Liver (tissue), 9 donors: ENCODE results near the gene CTNNA1. TPM values are rescaled to one million over a fixed set of nuclear protein-coding genes. Genes with fewer than 3 reads are reported as not detected.

Experiments used
- DNase-seq: peaks from one replicate; pipeline ENCODE4 v3.0.0-alpha.2; 2017; ENCODE audit warnings: low spot score
- H3K27ac ChIP-seq, 2 donors: one replicate each; pipeline ENCODE4 v1.7.0; 2013; ENCODE audit warnings: inconsistent platforms in 2 of 2, low read length in 2 of 2, control low read depth in 1 of 2, low read depth in 1 of 2, mild to moderate bottlenecking in 1 of 2
- H3K27me3 ChIP-seq, 4 donors: one replicate each; pipeline versions ENCODE4 v1.6.1 to v1.7.0; 2013; ENCODE audit warnings: low read length in 3 of 4, inconsistent platforms in 1 of 4, mild to moderate bottlenecking in 1 of 4, moderate library complexity in 1 of 4; ENCODE audit not compliant: control insufficient read depth in 4 of 4, insufficient read depth in 4 of 4
- H3K36me3 ChIP-seq, 4 donors: one replicate each; pipeline versions ENCODE4 v1.6.1 to v1.7.0; 2013; ENCODE audit warnings: low read length in 3 of 4, mild to moderate bottlenecking in 3 of 4, low read depth in 1 of 4, moderate library complexity in 1 of 4; ENCODE audit not compliant: control insufficient read depth in 4 of 4, insufficient read depth in 3 of 4
- H3K4me1 ChIP-seq, 4 donors: one replicate each; pipeline versions ENCODE4 v1.6.1 to v1.7.0; 2013; ENCODE audit warnings: low read length in 3 of 4, mild to moderate bottlenecking in 3 of 4, moderate library complexity in 1 of 4; ENCODE audit not compliant: control insufficient read depth in 4 of 4, insufficient read depth in 4 of 4
- H3K4me3 ChIP-seq, 3 donors: one replicate each; pipeline versions ENCODE4 v1.6.1 to v1.7.0; 2013; ENCODE audit warnings: low read length in 3 of 3, control low read depth in 1 of 3, low read depth in 1 of 3, mild to moderate bottlenecking in 1 of 3
- H3K9ac ChIP-seq, 2 donors: one replicate each; pipeline ENCODE4 v1.7.0; 2013; ENCODE audit warnings: low read length in 2 of 2, mild to moderate bottlenecking in 2 of 2, moderate library complexity in 2 of 2, control low read depth in 1 of 2, low read depth in 1 of 2
- H3K9me3 ChIP-seq, 4 donors: one replicate each; pipeline versions ENCODE4 v1.6.1 to v1.7.0; 2013; ENCODE audit warnings: low read length in 3 of 4; ENCODE audit not compliant: control insufficient read depth in 4 of 4
- EGR1 ChIP-seq, 2 donors: IDR thresholded peaks; 2 replicates each; pipeline ENCODE4 v1.6.1; 2016 to 2018; ENCODE audit warnings: antibody characterized with exemption in 2 of 2, low read depth in 2 of 2
- FOXA1 ChIP-seq: IDR thresholded peaks from 2 replicates; pipeline ENCODE4 v1.6.1; 2016; ENCODE audit warnings: antibody characterized with exemption
- FOXA2 ChIP-seq: IDR thresholded peaks from 2 replicates; pipeline ENCODE4 v1.6.1; 2016; ENCODE audit warnings: antibody characterized with exemption
- GABPA ChIP-seq, 2 donors: IDR thresholded peaks in 1 of 2; conservative IDR thresholded peaks in 1 of 2; 2 replicates each; pipeline ENCODE4 v1.6.1; 2016; ENCODE audit warnings: antibody characterized with exemption in 2 of 2, mild to moderate bottlenecking in 1 of 2, moderate library complexity in 1 of 2
- HNF4A ChIP-seq, 2 donors: conservative IDR thresholded peaks; 2 replicates each; pipeline ENCODE4 v1.6.1; 2016; ENCODE audit warnings: antibody characterized with exemption in 2 of 2, mild to moderate bottlenecking in 2 of 2
- HNF4G ChIP-seq: IDR thresholded peaks from 2 replicates; pipeline ENCODE4 v1.6.1; 2016; ENCODE audit warnings: antibody characterized with exemption
- JUND ChIP-seq, 2 donors: IDR thresholded peaks; 2 replicates each; pipeline ENCODE4 v1.6.1; 2016; ENCODE audit warnings: antibody characterized with exemption in 2 of 2
- MAX ChIP-seq: IDR thresholded peaks from 2 replicates; pipeline ENCODE4 v1.6.1; 2016; ENCODE audit warnings: antibody characterized with exemption
- NR2F2 ChIP-seq: IDR thresholded peaks from 2 replicates; pipeline ENCODE4 v1.6.1; 2016; ENCODE audit warnings: antibody characterized with exemption
- RAD21 ChIP-seq, 2 donors: IDR thresholded peaks; 2 replicates each; pipeline ENCODE4 v1.6.1; 2016; ENCODE audit warnings: antibody characterized with exemption in 2 of 2, mild to moderate bottlenecking in 2 of 2
- RXRA ChIP-seq, 2 donors: IDR thresholded peaks; 2 replicates each; pipeline ENCODE4 v1.6.1; 2017 to 2018; ENCODE audit warnings: antibody characterized with exemption in 2 of 2, mild to moderate bottlenecking in 1 of 2
- SP1 ChIP-seq: IDR thresholded peaks from 2 replicates; pipeline ENCODE4 v1.6.1; 2018; ENCODE audit warnings: antibody characterized with exemption, mild to moderate bottlenecking
- TAF1 ChIP-seq: conservative IDR thresholded peaks from 2 replicates; pipeline ENCODE4 v1.6.1; 2016; ENCODE audit warnings: antibody characterized with exemption, mild to moderate bottlenecking
- YY1 ChIP-seq: IDR thresholded peaks from 2 replicates; pipeline ENCODE4 v1.6.1; 2016; ENCODE audit warnings: antibody characterized with exemption, mild to moderate bottlenecking
- WGBS: extraction: QIAGEN DNeasy Blood & Tissue Kit; methylation state at CpG from one replicate; pipeline ENCODE4 v1.1.7; 2013; 5-methylcytosine and 5-hydroxymethylcytosine counted together
- polyA plus RNA-seq, 2 donors: library from polyadenylated mRNA; stranded (reverse) in 1 of 2; unstranded in 1 of 2; fragments of 200-250 nt in 1 of 2; fragments of >200 nt in 1 of 2; fragmentation: Nextera tagmentation in 1 of 2; extraction: Ambion mirVana in 1 of 2; gene quantifications; one replicate each; pipeline versions ENCODE4 v1.2.1 to v1.2.3, GENCODE V29; 2013 to 2015
- total RNA-seq, 2 donors: library from RNA; depleted of rRNA; stranded (reverse); fragments of >200 nt; gene quantifications; one replicate each; pipeline ENCODE4 v1.2.3, GENCODE V29; 2014
- TF ChIP-seq, protein P1 (sequence below): IDR thresholded peaks from 2 replicates; pipeline ENCODE4 v1.6.1; 2016; ENCODE audit warnings: antibody characterized with exemption, mild to moderate bottlenecking
- TF ChIP-seq, protein P2 (sequence below): fragments of 150-350 bp; IDR thresholded peaks from 2 replicates; pipeline ENCODE4 v1.5.1; 2017; ENCODE audit warnings: improper control_type of control experiment, low read depth, low read length; ENCODE audit not compliant: missing input control
- TF ChIP-seq, protein P3 (sequence below): IDR thresholded peaks from 2 replicates; pipeline ENCODE4 v1.6.1; 2016; ENCODE audit warnings: antibody characterized with exemption
- donor health status: healthy.
- donor health status: healthy.
- donor health status: healthy.
- donor health status: healthy.
- donor health status: healthy.

Gene CTNNA1
- total and polyA plus RNA-seq, 4 donors, result 39.9 to 150 (median 103) TPM

DNA sequence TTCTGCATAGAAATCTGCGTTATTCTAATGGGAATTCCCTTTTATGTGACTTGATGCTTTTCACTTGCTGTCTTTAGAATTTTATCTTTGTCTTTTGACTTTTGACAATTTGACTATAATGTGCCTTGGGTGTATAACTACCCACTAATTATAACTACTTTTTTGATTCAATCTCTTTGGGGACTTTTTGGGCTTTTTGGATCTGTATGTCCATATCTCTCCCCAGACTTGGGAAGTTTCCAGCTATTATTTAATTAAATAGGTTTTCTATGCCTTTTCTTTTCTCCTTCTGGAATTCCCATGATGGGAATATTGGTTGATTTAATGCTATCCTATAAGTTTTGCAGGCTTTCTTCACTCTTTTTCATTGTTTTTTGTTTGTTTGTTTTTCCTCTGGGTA lies 64.0 kb downstream of the CTNNA1 start:
- H3K36me3 ChIP-seq, result peaks cover 2 to 9% (median 8%) of the 10 kb centered on the region in 4 donors
- H3K27ac ChIP-seq, result no peak overlapping the region
- H3K27me3 ChIP-seq, result no peaks in the 10 kb centered on the region
- no peaks in the 10 kb centered on the region for H3K9me3 ChIP-seq
- TF ChIP-seq GABPA (IDR thresholded peaks at IDR 0.05 in 1 of 2, conservative IDR thresholded peaks at IDR 0.05 in 1 of 2) (no peak), FOXA2 (no peak), SP1 (no peak), NR2F2 (no peak), RXRA (IDR thresholded peaks at IDR 0.05) (no peak), FOXA1 (no peak), RAD21 (IDR thresholded peaks at IDR 0.05) (no peak), MAX (no peak), YY1 (no peak)
- TF ChIP-seq, protein P1, sequence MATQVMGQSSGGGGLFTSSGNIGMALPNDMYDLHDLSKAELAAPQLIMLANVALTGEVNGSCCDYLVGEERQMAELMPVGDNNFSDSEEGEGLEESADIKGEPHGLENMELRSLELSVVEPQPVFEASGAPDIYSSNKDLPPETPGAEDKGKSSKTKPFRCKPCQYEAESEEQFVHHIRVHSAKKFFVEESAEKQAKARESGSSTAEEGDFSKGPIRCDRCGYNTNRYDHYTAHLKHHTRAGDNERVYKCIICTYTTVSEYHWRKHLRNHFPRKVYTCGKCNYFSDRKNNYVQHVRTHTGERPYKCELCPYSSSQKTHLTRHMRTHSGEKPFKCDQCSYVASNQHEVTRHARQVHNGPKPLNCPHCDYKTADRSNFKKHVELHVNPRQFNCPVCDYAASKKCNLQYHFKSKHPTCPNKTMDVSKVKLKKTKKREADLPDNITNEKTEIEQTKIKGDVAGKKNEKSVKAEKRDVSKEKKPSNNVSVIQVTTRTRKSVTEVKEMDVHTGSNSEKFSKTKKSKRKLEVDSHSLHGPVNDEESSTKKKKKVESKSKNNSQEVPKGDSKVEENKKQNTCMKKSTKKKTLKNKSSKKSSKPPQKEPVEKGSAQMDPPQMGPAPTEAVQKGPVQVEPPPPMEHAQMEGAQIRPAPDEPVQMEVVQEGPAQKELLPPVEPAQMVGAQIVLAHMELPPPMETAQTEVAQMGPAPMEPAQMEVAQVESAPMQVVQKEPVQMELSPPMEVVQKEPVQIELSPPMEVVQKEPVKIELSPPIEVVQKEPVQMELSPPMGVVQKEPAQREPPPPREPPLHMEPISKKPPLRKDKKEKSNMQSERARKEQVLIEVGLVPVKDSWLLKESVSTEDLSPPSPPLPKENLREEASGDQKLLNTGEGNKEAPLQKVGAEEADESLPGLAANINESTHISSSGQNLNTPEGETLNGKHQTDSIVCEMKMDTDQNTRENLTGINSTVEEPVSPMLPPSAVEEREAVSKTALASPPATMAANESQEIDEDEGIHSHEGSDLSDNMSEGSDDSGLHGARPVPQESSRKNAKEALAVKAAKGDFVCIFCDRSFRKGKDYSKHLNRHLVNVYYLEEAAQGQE, result no peak
- WGBS, result 100% methylated on average over 1 of the region's 1 CpG
- peaks cover 0 to 4% (median 0%) of the 10 kb centered on the region in 4 donors for H3K4me1 ChIP-seq
- no peak overlapping the region for H3K4me3 ChIP-seq
- no peak overlapping the region for H3K9ac ChIP-seq
- no peak for DNase-seq

- H3K36me3 ChIP-seq, result peaks cover 0 to 4% (median 2%) of the 10 kb centered on the region in 4 donors
- H3K9me3 ChIP-seq, result no peaks in the 10 kb centered on the region
- no peak overlapping the region for H3K27ac ChIP-seq
- H3K9ac ChIP-seq, result no peak overlapping the region
- no peak overlapping the region for H3K4me3 ChIP-seq
- 97% methylated on average over 4 of the region's 4 CpGs for WGBS
- no peak for DNase-seq
- no peaks in the 10 kb centered on the region for H3K27me3 ChIP-seq
- no peak for TF ChIP-seq TAF1
- no peak for TF ChIP-seq EGR1 (IDR thresholded peaks at IDR 0.05; ENCODE audit: low read depth in 2 of 2)
- no peak for TF ChIP-seq HNF4G
- TF ChIP-seq, protein P2, sequence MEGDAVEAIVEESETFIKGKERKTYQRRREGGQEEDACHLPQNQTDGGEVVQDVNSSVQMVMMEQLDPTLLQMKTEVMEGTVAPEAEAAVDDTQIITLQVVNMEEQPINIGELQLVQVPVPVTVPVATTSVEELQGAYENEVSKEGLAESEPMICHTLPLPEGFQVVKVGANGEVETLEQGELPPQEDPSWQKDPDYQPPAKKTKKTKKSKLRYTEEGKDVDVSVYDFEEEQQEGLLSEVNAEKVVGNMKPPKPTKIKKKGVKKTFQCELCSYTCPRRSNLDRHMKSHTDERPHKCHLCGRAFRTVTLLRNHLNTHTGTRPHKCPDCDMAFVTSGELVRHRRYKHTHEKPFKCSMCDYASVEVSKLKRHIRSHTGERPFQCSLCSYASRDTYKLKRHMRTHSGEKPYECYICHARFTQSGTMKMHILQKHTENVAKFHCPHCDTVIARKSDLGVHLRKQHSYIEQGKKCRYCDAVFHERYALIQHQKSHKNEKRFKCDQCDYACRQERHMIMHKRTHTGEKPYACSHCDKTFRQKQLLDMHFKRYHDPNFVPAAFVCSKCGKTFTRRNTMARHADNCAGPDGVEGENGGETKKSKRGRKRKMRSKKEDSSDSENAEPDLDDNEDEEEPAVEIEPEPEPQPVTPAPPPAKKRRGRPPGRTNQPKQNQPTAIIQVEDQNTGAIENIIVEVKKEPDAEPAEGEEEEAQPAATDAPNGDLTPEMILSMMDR, result no peak
- TF ChIP-seq HNF4A (conservative IDR thresholded peaks at IDR 0.05), result no peak
- TF ChIP-seq RAD21 (IDR thresholded peaks at IDR 0.05), result no peak
- TF ChIP-seq, protein P1, result no peak
- TF ChIP-seq FOXA1, result no peak
- TF ChIP-seq RXRA (IDR thresholded peaks at IDR 0.05), result no peak
- no peak for TF ChIP-seq FOXA2
- no peak for TF ChIP-seq NR2F2
- TF ChIP-seq MAX, result no peak
- TF ChIP-seq GABPA (IDR thresholded peaks at IDR 0.05 in 1 of 2, conservative IDR thresholded peaks at IDR 0.05 in 1 of 2), result no peak
- TF ChIP-seq, protein P3, sequence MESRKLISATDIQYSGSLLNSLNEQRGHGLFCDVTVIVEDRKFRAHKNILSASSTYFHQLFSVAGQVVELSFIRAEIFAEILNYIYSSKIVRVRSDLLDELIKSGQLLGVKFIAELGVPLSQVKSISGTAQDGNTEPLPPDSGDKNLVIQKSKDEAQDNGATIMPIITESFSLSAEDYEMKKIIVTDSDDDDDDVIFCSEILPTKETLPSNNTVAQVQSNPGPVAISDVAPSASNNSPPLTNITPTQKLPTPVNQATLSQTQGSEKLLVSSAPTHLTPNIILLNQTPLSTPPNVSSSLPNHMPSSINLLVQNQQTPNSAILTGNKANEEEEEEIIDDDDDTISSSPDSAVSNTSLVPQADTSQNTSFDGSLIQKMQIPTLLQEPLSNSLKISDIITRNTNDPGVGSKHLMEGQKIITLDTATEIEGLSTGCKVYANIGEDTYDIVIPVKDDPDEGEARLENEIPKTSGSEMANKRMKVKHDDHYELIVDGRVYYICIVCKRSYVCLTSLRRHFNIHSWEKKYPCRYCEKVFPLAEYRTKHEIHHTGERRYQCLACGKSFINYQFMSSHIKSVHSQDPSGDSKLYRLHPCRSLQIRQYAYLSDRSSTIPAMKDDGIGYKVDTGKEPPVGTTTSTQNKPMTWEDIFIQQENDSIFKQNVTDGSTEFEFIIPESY, result no peak
- no peak for TF ChIP-seq JUND (IDR thresholded peaks at IDR 0.05)
- peaks cover 0 to 4% (median 0%) of the 10 kb centered on the region in 4 donors for H3K4me1 ChIP-seq
These were observed 65.9 kb downstream of the CTNNA1 start for GRCh38 chr5:138819081-138819480.
